Activated CD4-positive, alpha-beta T cell treated with anti-CD3 and anti-CD28 coated beads, Interleukin-10, Interleukin-2, amounts not matched to agents 100 ng/mL and 50 ng/mL, durations not matched to agents 16 hours and 8 hours (primary cell): ENCODE data around the gene ZFPM1.

Experiments
- DNase-seq: peaks from one replicate; pipeline ENCODE4 v3.0.0-alpha.2; 2020

Gene ZFPM1

GRCh38 chr16:88549671-88550245 lies 96.7 kb downstream of the ZFPM1 start:
- no peak for DNase-seq

- DNase-seq = no peak
These were observed 97.2 kb downstream of the ZFPM1 start for GRCh38 chr16:88550246-88550661.

GRCh38 chr16:88552166-88552565 lies 99.1 kb downstream of the ZFPM1 start:
- DNase-seq = no peak

- no peak for DNase-seq
These were observed 99.7 kb downstream of the ZFPM1 start for GRCh38 chr16:88552815-88553214.

DNA sequence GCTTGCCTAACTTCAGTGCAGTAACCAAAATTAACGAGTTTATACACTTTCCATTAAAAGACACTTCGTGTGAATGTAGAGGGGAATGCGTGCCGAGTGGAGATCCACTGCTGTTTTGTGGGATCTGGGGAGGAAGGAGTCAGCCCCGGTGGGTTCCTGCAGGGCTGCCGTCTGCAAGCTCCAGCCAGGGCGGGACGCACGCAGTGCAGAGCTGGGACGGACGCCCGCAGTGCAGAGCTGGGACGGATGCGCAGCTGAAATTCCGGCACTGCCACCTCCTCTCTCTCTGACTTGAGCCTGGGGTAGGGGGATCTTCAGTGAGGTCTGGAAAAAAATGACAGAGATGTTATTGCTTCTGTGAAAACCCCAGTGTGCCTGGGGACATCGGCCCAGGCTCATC lies 100.7 kb downstream of the ZFPM1 start:
- no peak for DNase-seq

- DNase-seq = no peak
These were observed 101.7 kb downstream of the ZFPM1 start for GRCh38 chr16:88554711-88555264.

GRCh38 chr16:88556294-88556988 lies 103.4 kb downstream of the ZFPM1 start:
- no peak for DNase-seq

DNA sequence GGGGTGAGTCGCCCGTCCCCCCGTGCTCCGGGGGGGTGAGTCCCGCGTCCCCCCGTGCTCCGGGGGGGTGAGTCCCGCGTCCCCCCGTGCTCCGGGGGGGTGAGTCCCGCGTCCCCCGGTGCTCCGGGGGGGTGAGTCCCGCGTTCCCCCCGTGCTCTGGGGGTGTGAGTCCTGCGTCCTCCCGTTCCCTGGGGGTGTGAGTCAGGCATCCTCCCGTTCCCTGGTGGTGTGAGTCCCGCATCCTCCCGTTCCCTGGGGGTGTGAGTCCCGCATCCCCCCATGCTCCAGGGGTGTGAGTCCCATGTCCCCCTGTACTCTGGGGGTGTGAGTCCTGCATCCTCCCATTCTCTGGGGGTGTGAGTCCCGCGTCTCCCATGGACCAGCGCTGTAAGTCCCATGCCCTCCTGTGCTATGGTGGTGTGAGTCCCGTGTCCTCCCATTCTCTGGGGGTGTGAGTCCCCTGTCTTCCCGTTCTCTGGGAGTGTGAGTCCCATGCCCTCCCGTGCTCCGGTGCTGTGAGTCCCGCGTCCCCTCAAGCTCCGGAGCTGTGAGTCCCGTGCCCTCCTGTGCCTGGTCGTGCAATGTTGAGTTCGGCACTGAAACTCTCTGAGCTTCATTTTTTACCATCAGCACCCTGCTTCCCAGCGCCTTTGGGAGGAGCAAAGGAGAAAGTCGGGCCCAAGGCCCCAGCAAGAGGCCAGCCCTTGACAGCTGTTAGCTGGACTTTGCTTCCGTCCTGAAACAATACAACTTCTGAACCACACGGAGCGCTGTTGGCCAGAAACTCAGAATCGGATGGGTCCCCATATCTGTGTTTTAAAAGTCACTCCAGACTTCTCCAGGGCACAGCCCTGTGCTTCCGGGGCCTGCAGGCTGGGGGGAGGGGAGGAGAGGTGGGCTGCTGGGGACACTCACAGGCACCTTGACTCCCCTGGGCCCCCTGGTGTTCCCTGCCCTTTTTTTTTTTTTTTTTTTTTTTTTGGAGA lies 105.7 kb downstream of the ZFPM1 start:
- DNase-seq = no peak

DNA sequence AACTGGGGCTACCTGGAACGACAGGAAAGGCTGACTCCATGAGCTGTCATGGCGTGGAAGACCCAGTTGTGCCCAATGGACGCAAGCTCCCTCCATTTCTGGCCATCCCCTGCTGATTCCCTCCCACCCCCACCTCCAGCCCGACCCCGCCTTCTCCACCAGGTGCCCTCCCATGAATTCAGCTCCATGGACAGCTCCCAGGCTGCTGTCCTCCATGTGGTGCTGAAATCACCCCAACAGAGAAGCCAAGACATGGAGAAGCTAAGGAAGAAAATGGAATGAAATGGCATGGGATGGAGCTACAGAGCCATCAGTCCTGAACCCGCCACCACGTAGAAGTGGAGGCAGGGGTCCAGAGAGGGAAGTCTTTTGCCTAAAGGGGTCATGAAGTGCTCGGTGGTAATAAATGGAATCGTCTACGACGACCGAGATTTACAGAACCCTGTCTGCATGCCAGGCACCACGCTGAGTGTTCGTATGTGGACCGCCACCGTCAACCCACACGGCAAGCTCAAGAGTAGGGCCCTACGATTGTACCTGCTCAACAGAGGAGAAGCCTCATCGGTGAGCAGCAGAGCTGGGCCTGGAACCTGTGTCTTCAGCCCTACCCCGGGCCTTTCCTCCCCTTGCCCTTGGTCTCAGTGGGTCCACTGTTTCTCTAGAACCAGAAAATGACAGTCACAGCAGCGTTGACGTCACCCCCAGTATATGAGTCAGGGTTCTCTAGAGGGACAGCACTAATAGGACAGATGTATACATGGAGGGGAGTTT lies 107.8 kb downstream of the ZFPM1 start:
- no peak for DNase-seq

- DNase-seq = peak; percentile 55
These were observed 108.6 kb downstream of the ZFPM1 start for GRCh38 chr16:88561485-88562359.

DNA sequence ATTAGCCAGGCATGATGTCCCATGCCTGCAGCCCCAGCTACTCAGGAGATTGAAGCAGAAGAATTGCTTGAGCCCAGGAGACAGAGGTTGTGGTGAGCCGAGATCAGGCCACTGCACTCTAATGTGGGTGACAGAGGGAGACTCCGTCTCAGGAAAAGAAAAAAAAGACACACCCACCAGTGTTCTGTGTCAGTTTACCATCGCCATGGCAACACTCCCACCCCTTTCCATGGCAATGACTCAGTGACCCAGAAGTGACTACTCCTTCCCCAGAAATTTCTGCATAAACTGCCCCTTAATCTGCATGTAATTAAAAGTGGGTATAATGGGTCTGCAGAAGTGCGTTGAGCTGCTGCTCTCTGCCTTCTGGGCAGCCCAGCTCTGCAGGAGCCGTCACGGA lies 113.1 kb downstream of the ZFPM1 start:
- DNase-seq = peak; percentile 55

GRCh38 chr16:88568710-88569613 lies 115.9 kb downstream of the ZFPM1 start:
- no peak for DNase-seq

GRCh38 chr16:88569614-88569984 lies 116.5 kb downstream of the ZFPM1 start:
- no peak for DNase-seq

DNA sequence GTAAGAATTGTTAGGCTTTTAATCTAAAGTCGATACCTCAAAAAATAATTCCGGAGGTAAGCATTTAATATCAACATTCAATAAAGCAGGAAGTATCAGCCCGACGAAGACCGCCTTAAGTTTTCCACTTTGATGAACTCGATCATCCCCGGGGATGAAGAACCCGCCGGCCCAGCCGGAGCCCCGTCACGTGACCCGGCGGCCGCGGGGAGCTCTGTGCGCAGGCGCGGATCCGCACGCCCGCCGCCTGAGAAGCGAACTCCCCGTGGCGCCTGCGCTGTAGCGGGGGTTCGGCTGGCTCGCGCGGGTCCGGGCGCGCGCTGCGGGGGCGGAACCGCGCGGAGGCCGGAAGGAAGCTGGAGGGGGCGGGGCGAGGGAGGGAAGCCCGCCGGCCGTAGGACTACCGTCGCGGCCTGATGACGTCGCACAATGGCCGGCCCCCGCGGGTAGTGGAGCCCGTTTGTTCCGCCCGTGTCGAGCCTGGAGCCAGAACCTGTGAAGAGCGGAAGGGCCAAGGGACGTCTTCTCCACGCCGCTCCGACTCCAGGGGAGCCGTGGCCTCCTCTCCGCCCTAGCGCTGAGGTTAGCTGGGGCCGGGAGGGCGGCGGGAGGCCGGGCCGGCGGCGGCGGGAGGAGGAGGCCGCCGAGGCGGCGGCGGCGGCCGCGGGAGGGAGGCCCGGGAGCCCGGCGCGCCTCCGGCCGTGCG lies 117.1 kb downstream of the ZFPM1 start, which contains the start of gene ZC3H18:
Gene ZC3H18 (plus strand): TSS at position 419 of the 706 bp plus-strand sequence. CDS start 6,721 bp downstream, outside the sequence.
- peak; percentile 98 for DNase-seq

GRCh38 chr16:88570691-88571092 lies 117.6 kb downstream of the ZFPM1 start:
- peak; percentile 55 for DNase-seq

- DNase-seq = no peak
These were observed 122.2 kb downstream of the ZFPM1 start for GRCh38 chr16:88575251-88575650.

DNA sequence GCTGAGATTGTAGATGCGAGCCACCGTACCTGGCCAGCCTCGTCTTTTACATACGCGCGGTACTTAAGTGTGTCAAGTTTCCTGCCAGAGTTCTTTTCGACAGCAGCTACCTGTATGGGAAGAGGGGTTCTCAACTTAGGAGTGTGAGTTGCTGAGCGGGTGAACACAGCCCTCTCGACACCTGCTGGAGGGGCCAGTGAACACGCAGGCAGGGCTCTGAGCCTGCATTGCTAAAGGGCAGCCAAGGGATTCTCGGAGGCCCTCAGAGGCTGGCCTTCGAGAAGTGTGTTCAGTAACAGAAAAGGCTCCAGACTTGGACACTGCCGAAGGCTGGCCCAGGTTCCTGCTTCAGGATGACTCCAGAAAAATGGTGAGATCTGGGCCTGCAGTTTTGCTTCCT lies 123.2 kb downstream of the ZFPM1 start:
- no peak for DNase-seq

DNA sequence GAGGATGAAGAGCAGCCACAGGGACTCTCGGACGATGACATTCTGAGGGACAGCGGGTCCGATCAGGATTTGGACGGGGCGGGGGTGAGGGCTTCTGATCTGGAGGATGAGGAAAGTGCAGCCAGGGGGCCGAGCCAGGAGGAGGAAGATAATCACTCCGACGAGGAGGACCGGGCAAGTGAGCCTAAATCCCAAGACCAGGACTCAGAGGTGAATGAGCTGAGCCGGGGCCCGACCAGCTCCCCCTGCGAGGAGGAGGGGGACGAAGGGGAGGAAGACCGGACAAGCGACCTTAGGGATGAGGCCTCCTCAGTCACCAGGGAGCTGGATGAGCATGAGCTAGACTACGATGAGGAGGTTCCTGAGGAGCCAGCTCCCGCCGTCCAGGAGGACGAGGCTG lies 124.1 kb downstream of the ZFPM1 start:
- no peak for DNase-seq

- no peak for DNase-seq
These were observed 125.6 kb downstream of the ZFPM1 start for GRCh38 chr16:88578446-88579313.
